ENCODE measurements around the gene APOM. TPM values are rescaled to one million over a fixed set of nuclear protein-coding genes. Genes with fewer than 3 reads are reported as not detected.

The APOM gene
- total RNA-seq, 2 experiments from 2014 or later = 1.5 to 2.1 TPM

- intact Hi-C loops (cut with micrococcal nuclease; ENCODE audit: unreplicated experiment) = no loop called here
- ChIA-PET POLR2A (no interaction called here), CTCF (ENCODE audit: unreplicated experiment) (interaction anchor here (0.6 kb wide), 1 partner anchor 79 kb away, joined by 5 read pairs; no protein-coding TSS in a partner anchor)
- DNase-seq (ENCODE audit: low spot score) = no peak
- Histone ChIP-seq H3K4me3 (ENCODE audit: low read depth, low read length, poor library complexity, severe bottlenecking) (no peak overlapping the region), H3K9me3 (ENCODE audit: low read length) (no peaks in the 10 kb centered on the region), H3K4me2 (ENCODE audit: low read length) (no peak overlapping the region), H3K27ac (ENCODE audit: low read depth, low read length, poor library complexity, severe bottlenecking) (no peak overlapping the region), H4K20me1 (ENCODE audit: insufficient read depth, low read length) (no peaks in the 10 kb centered on the region), H2AFZ (ENCODE audit: low read length) (no peak overlapping the region), H3K79me2 (ENCODE audit: insufficient read depth, low read depth, low read length) (no peaks in the 10 kb centered on the region), H3K36me3 (ENCODE audit: insufficient read depth, low read length) (no peaks in the 10 kb centered on the region), H3K9me2 (ENCODE audit: insufficient read depth, low read length) (no peaks in the 10 kb centered on the region), H3K4me1 (ENCODE audit: insufficient read depth, low read length, poor library complexity, severe bottlenecking) (peaks cover 9% of the 10 kb centered on the region)
- BruUV-seq (replicated peaks) = no TSS peak
- no peak for TF ChIP-seq EZH2phosphoT487 (IDR thresholded peaks at IDR 0.05; ENCODE audit: borderline replicate concordance, low read depth, low read length)
- TF ChIP-seq, protein P1, sequence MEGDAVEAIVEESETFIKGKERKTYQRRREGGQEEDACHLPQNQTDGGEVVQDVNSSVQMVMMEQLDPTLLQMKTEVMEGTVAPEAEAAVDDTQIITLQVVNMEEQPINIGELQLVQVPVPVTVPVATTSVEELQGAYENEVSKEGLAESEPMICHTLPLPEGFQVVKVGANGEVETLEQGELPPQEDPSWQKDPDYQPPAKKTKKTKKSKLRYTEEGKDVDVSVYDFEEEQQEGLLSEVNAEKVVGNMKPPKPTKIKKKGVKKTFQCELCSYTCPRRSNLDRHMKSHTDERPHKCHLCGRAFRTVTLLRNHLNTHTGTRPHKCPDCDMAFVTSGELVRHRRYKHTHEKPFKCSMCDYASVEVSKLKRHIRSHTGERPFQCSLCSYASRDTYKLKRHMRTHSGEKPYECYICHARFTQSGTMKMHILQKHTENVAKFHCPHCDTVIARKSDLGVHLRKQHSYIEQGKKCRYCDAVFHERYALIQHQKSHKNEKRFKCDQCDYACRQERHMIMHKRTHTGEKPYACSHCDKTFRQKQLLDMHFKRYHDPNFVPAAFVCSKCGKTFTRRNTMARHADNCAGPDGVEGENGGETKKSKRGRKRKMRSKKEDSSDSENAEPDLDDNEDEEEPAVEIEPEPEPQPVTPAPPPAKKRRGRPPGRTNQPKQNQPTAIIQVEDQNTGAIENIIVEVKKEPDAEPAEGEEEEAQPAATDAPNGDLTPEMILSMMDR (conservative IDR thresholded peaks at IDR 0.05; ENCODE audit: low read length) = no peak
Measured at GRCh38 chr6:31609519-31610406, 45.9 kb upstream of the APOM start.

GRCh38 chr6:31610968-31611367, 44.7 kb upstream of the APOM start:
- no peaks in the 10 kb centered on the region for H3K36me3 ChIP-seq (ENCODE audit: insufficient read depth, low read length)
- no peak overlapping the region for H3K4me3 ChIP-seq (ENCODE audit: low read depth, low read length, poor library complexity, severe bottlenecking)
- H3K9me3 ChIP-seq (ENCODE audit: low read length) = no peaks in the 10 kb centered on the region
- no peaks in the 10 kb centered on the region for H4K20me1 ChIP-seq (ENCODE audit: insufficient read depth, low read length)
- no peak for DNase-seq (ENCODE audit: low spot score)
- intact Hi-C loops (cut with micrococcal nuclease; ENCODE audit: unreplicated experiment) = no loop called here
- TF ChIP-seq, protein P1 (conservative IDR thresholded peaks at IDR 0.05; ENCODE audit: low read length) = no peak
- TF ChIP-seq EZH2phosphoT487 (IDR thresholded peaks at IDR 0.05; ENCODE audit: borderline replicate concordance, low read depth, low read length) = no peak
- no peak overlapping the region for H2AFZ ChIP-seq (ENCODE audit: low read length)
- no peak overlapping the region for H3K4me2 ChIP-seq (ENCODE audit: low read length)
- no TSS peak for BruUV-seq (replicated peaks)
- ChIA-PET CTCF (ENCODE audit: unreplicated experiment) (no interaction called here), POLR2A (no interaction called here)
- H3K27ac ChIP-seq (ENCODE audit: low read depth, low read length, poor library complexity, severe bottlenecking) = no peak overlapping the region
- H3K79me2 ChIP-seq (ENCODE audit: insufficient read depth, low read depth, low read length) = no peaks in the 10 kb centered on the region
- H3K4me1 ChIP-seq (ENCODE audit: insufficient read depth, low read length, poor library complexity, severe bottlenecking) = peaks cover 21% of the 10 kb centered on the region
- no peaks in the 10 kb centered on the region for H3K9me2 ChIP-seq (ENCODE audit: insufficient read depth, low read length)

GRCh38 chr6:31614075-31614619, 41.5 kb upstream of the APOM start:
- ChIA-PET POLR2A (interaction anchor here (0.7 kb wide), 1 partner anchor 113 kb away, joined by 3 read pairs; no protein-coding TSS in a partner anchor), CTCF (ENCODE audit: unreplicated experiment) (no interaction called here)
- no peaks in the 10 kb centered on the region for H4K20me1 ChIP-seq (ENCODE audit: insufficient read depth, low read length)
- H3K9me2 ChIP-seq (ENCODE audit: insufficient read depth, low read length) = no peaks in the 10 kb centered on the region
- H2AFZ ChIP-seq (ENCODE audit: low read length) = peak overlapping the region; percentile 22; the same call in 1 of the 2 replicates
- H3K4me2 ChIP-seq (ENCODE audit: low read length) = peak overlapping the region; percentile 76
- peaks cover 33% of the 10 kb centered on the region for H3K4me1 ChIP-seq (ENCODE audit: insufficient read depth, low read length, poor library complexity, severe bottlenecking)
- no peak for TF ChIP-seq EZH2phosphoT487 (IDR thresholded peaks at IDR 0.05; ENCODE audit: borderline replicate concordance, low read depth, low read length)
- TF ChIP-seq, protein P1 (conservative IDR thresholded peaks at IDR 0.05; ENCODE audit: low read length) = no peak
- no peaks in the 10 kb centered on the region for H3K36me3 ChIP-seq (ENCODE audit: insufficient read depth, low read length)
- BruUV-seq (replicated peaks) = no TSS peak
- peak overlapping the region; percentile 58 for H3K27ac ChIP-seq (ENCODE audit: low read depth, low read length, poor library complexity, severe bottlenecking)
- no peak overlapping the region for H3K4me3 ChIP-seq (ENCODE audit: low read depth, low read length, poor library complexity, severe bottlenecking)
- no peak for DNase-seq (ENCODE audit: low spot score)
- no peaks in the 10 kb centered on the region for H3K9me3 ChIP-seq (ENCODE audit: low read length)
- H3K79me2 ChIP-seq (ENCODE audit: insufficient read depth, low read depth, low read length) = no peaks in the 10 kb centered on the region
- intact Hi-C loops (cut with micrococcal nuclease; ENCODE audit: unreplicated experiment) = no loop called here
